GM19238 (cell line): ENCODE data around the gene UBASH3A.

ENCODE experiments used
- DNase-seq: peaks from one replicate; pipeline ENCODE4 v3.0.0; 2011; ENCODE audit warnings: low spot score; ENCODE audit not compliant: insufficient read length

UBASH3A gene

GRCh38 chr21:42486072-42486471, 82.4 kb downstream of the UBASH3A start:
- no peak for DNase-seq

- no peak for DNase-seq
Observed at GRCh38 chr21:42486531-42486930, 82.8 kb downstream of the UBASH3A start.

GRCh38 chr21:42489006-42489563, 85.4 kb downstream of the UBASH3A start:
- DNase-seq: no peak

- no peak for DNase-seq
Observed at GRCh38 chr21:42489991-42490390, 86.3 kb downstream of the UBASH3A start.

- no peak for DNase-seq
Observed at GRCh38 chr21:42490720-42491119, 87.0 kb downstream of the UBASH3A start.

- no peak for DNase-seq
Observed at GRCh38 chr21:42491328-42491727, 87.6 kb downstream of the UBASH3A start.

- DNase-seq: no peak
Observed at GRCh38 chr21:42492201-42492600, 88.5 kb downstream of the UBASH3A start.

GRCh38 chr21:42493109-42494060, 89.7 kb downstream of the UBASH3A start:
- no peak for DNase-seq

- DNase-seq: no peak
Observed at GRCh38 chr21:42495027-42495426, 91.3 kb downstream of the UBASH3A start.

- no peak for DNase-seq
Observed at GRCh38 chr21:42495765-42496119, 92.0 kb downstream of the UBASH3A start.

- peak; percentile 97 for DNase-seq
Observed at GRCh38 chr21:42496120-42496838, 92.6 kb downstream of the UBASH3A start, which contains the start of gene RSPH1. Gene RSPH1, minus strand, starts transcription at chr21:42496224. Its CDS starts 38 bp downstream, at chr21:42496186.

GRCh38 chr21:42496839-42497202, 93.1 kb downstream of the UBASH3A start:
- no peak for DNase-seq
